Body of pancreas (tissue), 4 donors: Measurements from ENCODE around the gene SPATA16. TPM values are rescaled to one million over a fixed set of nuclear protein-coding genes. Genes with fewer than 3 reads are reported as not detected.

Experiments
- ATAC-seq: fragments of 150-250 bp; one replicate; pipeline ENCODE4 v1.9.1; 2016
- DNase-seq, 4 donors: peaks; one replicate each; pipeline ENCODE4 v3.0.0-alpha.2; 2019
- H3K27ac ChIP-seq, 4 donors: fragments of 200-600 bp; sonication (generic); 1 replicate in 3 of 4; 2 replicates in 1 of 4; pipeline versions ENCODE4 v1.5.1 to v1.6.1; 2016 to 2019; ENCODE audit warnings: mild to moderate bottlenecking in 1 of 4, mixed read lengths in 1 of 4, moderate library complexity in 1 of 4
- H3K27me3 ChIP-seq, 2 donors: fragments of 200-600 bp; sonication (generic); one replicate each; pipeline ENCODE4 v1.6.0; 2016; ENCODE audit warnings: mild to moderate bottlenecking in 1 of 2
- H3K36me3 ChIP-seq, 2 donors: fragments of 200-600 bp; sonication (generic); replicated peaks in 1 of 2; 2 replicates each; pipeline ENCODE4 v1.5.1; 2016; ENCODE audit warnings: low read depth in 2 of 2; ENCODE audit not compliant: insufficient read depth in 1 of 2
- H3K4me1 ChIP-seq: fragments of 200-600 bp; sonication (generic); one replicate; pipeline ENCODE4 v1.6.0; 2016
- H3K4me3 ChIP-seq, 2 donors: fragments of 200-600 bp; sonication (generic); 1 replicate in 1 of 2; 2 replicates in 1 of 2; pipeline ENCODE4 v1.5.1; 2016 to 2019
- H3K9me3 ChIP-seq, 3 donors: fragments of 200-600 bp; sonication (generic); 1 replicate in 2 of 3; 2 replicates in 1 of 3; pipeline ENCODE4 v1.5.1; 2016
- CTCF ChIP-seq, 7 experiments: fragments of 450-650 bp in 4 of 7; fragments of 200-600 bp in 3 of 7; sonication (generic) in 3 of 7; IDR thresholded peaks; one replicate each; pipeline ENCODE4 v1.5.1; 2016 to 2019; ENCODE audit warnings: antibody characterized with exemption in 7 of 7
- POLR2A ChIP-seq, 3 donors: fragments of 450-650 bp; IDR thresholded peaks; one replicate each; pipeline ENCODE4 v1.6.1; 2016; ENCODE audit warnings: antibody characterized with exemption in 3 of 3, mild to moderate bottlenecking in 2 of 3
- WGBS, 2 donors: methylation state at CpG; one replicate each; pipeline ENCODE4 v1.1.5; 2017; 5-methylcytosine and 5-hydroxymethylcytosine counted together
- intact Hi-C: fragments of 100-400 bp; cut with DNase I; formaldehyde crosslinking; loops from one replicate; pipeline ENCODE4 v1.15.1; 2023
- total RNA-seq, 2 donors: library from RNA; depleted of rRNA; stranded (reverse); fragments of >200 nt; gene quantifications; one replicate each; pipeline ENCODE4 v1.1.0, GENCODE V29; 2016

The SPATA16 gene
- total RNA-seq, 2 donors from 2014 or later = not detected

GRCh38 chr3:173139420-173139819 lies 1.6 kb downstream of the SPATA16 start:
- no peaks in the 10 kb centered on the region for H3K27me3 ChIP-seq
- H3K4me3 ChIP-seq = no peak overlapping the region
- no peak overlapping the region for H3K27ac ChIP-seq
- DNase-seq (no peak), ATAC-seq (no peak)
- H3K36me3 ChIP-seq = no peaks in the 10 kb centered on the region
- intact Hi-C loops = no loop called here
- 78 to 81% methylated on average over 2 of the region's 2 CpGs for WGBS, 2 donors
- H3K9me3 ChIP-seq = no peaks in the 10 kb centered on the region
- no peak for TF ChIP-seq POLR2A (IDR thresholded peaks at IDR 0.05)
- TF ChIP-seq CTCF (IDR thresholded peaks at IDR 0.05) = no peak
- no peaks in the 10 kb centered on the region for H3K4me1 ChIP-seq

GRCh38 chr3:173138026-173138425 lies 3.0 kb downstream of the SPATA16 start:
- ATAC-seq (no peak), DNase-seq (no peak)
- no peak for TF ChIP-seq POLR2A (IDR thresholded peaks at IDR 0.05)
- TF ChIP-seq CTCF (IDR thresholded peaks at IDR 0.05) = no peak
- Histone ChIP-seq H3K36me3 (no peaks in the 10 kb centered on the region), H3K27ac (no peak overlapping the region), H3K4me3 (no peak overlapping the region), H3K27me3 (no peaks in the 10 kb centered on the region), H3K4me1 (no peaks in the 10 kb centered on the region), H3K9me3 (no peaks in the 10 kb centered on the region)
- intact Hi-C loops = no loop called here
- 32 to 61% methylated on average over 3 of the region's 3 CpGs for WGBS, 2 donors

- DNase-seq (no peak), ATAC-seq (no peak)
- WGBS, 2 donors = 6 to 7% methylated on average over 2 of the region's 2 CpGs
- TF ChIP-seq CTCF (IDR thresholded peaks at IDR 0.05) = no peak
- no peak for TF ChIP-seq POLR2A (IDR thresholded peaks at IDR 0.05)
- Histone ChIP-seq H3K27me3 (no peaks in the 10 kb centered on the region), H3K36me3 (no peaks in the 10 kb centered on the region), H3K4me3 (no peak overlapping the region), H3K27ac (no peak overlapping the region), H3K4me1 (no peaks in the 10 kb centered on the region), H3K9me3 (no peaks in the 10 kb centered on the region)
- intact Hi-C loops = no loop called here
Observed at GRCh38 chr3:173135059-173135458, 6.0 kb downstream of the SPATA16 start.

GRCh38 chr3:173128633-173129032 lies 12.4 kb downstream of the SPATA16 start:
- H3K36me3 ChIP-seq = no peaks in the 10 kb centered on the region
- no peaks in the 10 kb centered on the region for H3K27me3 ChIP-seq
- H3K4me3 ChIP-seq = no peak overlapping the region
- H3K27ac ChIP-seq = no peak overlapping the region
- WGBS, 2 donors = 66 to 73% methylated on average over 3 of the region's 3 CpGs
- no peaks in the 10 kb centered on the region for H3K4me1 ChIP-seq
- H3K9me3 ChIP-seq = no peaks in the 10 kb centered on the region
- intact Hi-C loops = no loop called here
- DNase-seq = no peak
- ATAC-seq = no peak
- TF ChIP-seq CTCF (IDR thresholded peaks at IDR 0.05) = no peak
- no peak for TF ChIP-seq POLR2A (IDR thresholded peaks at IDR 0.05)

GRCh38 chr3:173111321-173111720 lies 29.7 kb downstream of the SPATA16 start:
- WGBS, 2 donors = 63 to 84% methylated on average over 2 of the region's 2 CpGs
- no peaks in the 10 kb centered on the region for H3K9me3 ChIP-seq
- TF ChIP-seq CTCF (IDR thresholded peaks at IDR 0.05) (no peak), POLR2A (IDR thresholded peaks at IDR 0.05) (no peak)

More at GRCh38 chr3:173111321-173111720, 29.7 kb downstream of the SPATA16 start:
- no peaks in the 10 kb centered on the region for H3K36me3 ChIP-seq
- DNase-seq (no peak), ATAC-seq (no peak)
- H3K4me1 ChIP-seq = no peaks in the 10 kb centered on the region
- intact Hi-C loops = no loop called here
- no peaks in the 10 kb centered on the region for H3K27me3 ChIP-seq
- no peak overlapping the region for H3K27ac ChIP-seq
- no peak overlapping the region for H3K4me3 ChIP-seq
